ENCODE results near the gene HRK. TPM values are rescaled to one million over a fixed set of nuclear protein-coding genes. Genes with fewer than 3 reads are reported as not detected.
A peak's percentile ranks its signal among the peaks of the same experiment; 100 is the strongest.

The HRK gene
- total and polyA plus RNA-seq, 2 of the 8 experiments (the other 6 are each of a cell fraction or from before 2014, with no cell fraction given): 1.6 to 2.7 TPM

GRCh38 chr12:116918464-116918863 lies 37.2 kb upstream of the HRK start:
- no peak for DNase-seq (ENCODE audit: low read depth in 1 of 2, low spot score in 2 of 2)
- ChIA-PET CTCF (ENCODE audit: partially characterized antibody) (interaction anchor here (1.4 kb wide), 1 partner anchor 35 kb away, joined by 4 read pairs; no protein-coding TSS in a partner anchor), POLR2A (ENCODE audit: partially characterized antibody) (no interaction called here)
- H4K8ac ChIP-seq (ENCODE audit: extremely low read depth, insufficient read depth, low read length): no peak overlapping the region
- H2BK20ac ChIP-seq (ENCODE audit: low read length): no peak overlapping the region
- H3K9ac ChIP-seq (replicated peaks in 1 of 4; ENCODE audit: extremely low read depth in 1 of 4, low read depth in 3 of 4, low read length in 3 of 4): no peak overlapping the region
- no peak overlapping the region for H3K56ac ChIP-seq (replicated peaks; ENCODE audit: insufficient read length, low read depth, low read length)
- H3K23ac ChIP-seq (ENCODE audit: insufficient read length): no peak overlapping the region
- H3K4ac ChIP-seq (replicated peaks; ENCODE audit: insufficient read length, low read depth, low read length): no peak overlapping the region
- H4K91ac ChIP-seq (replicated peaks; ENCODE audit: insufficient read length, low read length): no peak overlapping the region
- H3K4me3 ChIP-seq (ENCODE audit: extremely low read depth in 1 of 4, insufficient read depth in 2 of 4, low read depth in 3 of 4, low read length in 4 of 4): no peak overlapping the region
- peaks cover 3% of the 10 kb centered on the region; the same call in 1 of the 2 replicates for H3K79me1 ChIP-seq (ENCODE audit: low read depth, low read length)
- H3K23me2 ChIP-seq (ENCODE audit: low read depth, low read length): no peaks in the 10 kb centered on the region
- no peak overlapping the region for H2BK12ac ChIP-seq (ENCODE audit: low read depth, low read length)
- H3K4me1 ChIP-seq (replicated peaks in 1 of 4; ENCODE audit: control insufficient read depth in 3 of 4, insufficient read depth in 4 of 4, low read length in 3 of 4): no peaks in the 10 kb centered on the region
- no peak overlapping the region for H3K4me2 ChIP-seq (ENCODE audit: insufficient read depth in 1 of 2, low read depth in 2 of 2, low read length in 2 of 2)
- peaks cover 0 to 17% of the 10 kb centered on the region in 2 experiments; a peak in 2 of 4 replicates for H3K79me2 ChIP-seq (ENCODE audit: control insufficient read depth in 1 of 2, insufficient read depth in 2 of 2, low read length in 2 of 2)
- H3K36me3 ChIP-seq (ENCODE audit: control insufficient read depth in 2 of 4, insufficient read depth in 4 of 4, low read length in 3 of 4): peaks cover 0 to 4% (median 1%) of the 10 kb centered on the region in 4 experiments; a peak in 2 of 8 replicates
- FAIRE-seq: no peak
- H3K27me3 ChIP-seq (replicated peaks in 1 of 4; ENCODE audit: control insufficient read depth in 3 of 4, extremely low read depth in 1 of 4, insufficient read depth in 3 of 4, low read length in 3 of 4): no peaks in the 10 kb centered on the region
- 98% methylated on average over 2 of the region's 2 CpGs; no CpG with 5 or more reads in 1 of the 2 experiments for WGBS, 2 experiments (ENCODE audit: extremely low coverage in 1 of 2, insufficient coverage in 1 of 2, insufficient read length in 1 of 2, insufficient replicate concordance in 2 of 2, low coverage in 1 of 2, low lambda C conversion rate in 2 of 2, missing lambda C conversion rate in 1 of 2)
- H4K20me1 ChIP-seq (replicated peaks in 1 of 2; ENCODE audit: control insufficient read depth in 1 of 2, insufficient read depth in 2 of 2, low read length in 2 of 2): peaks cover 0 to 2% of the 10 kb centered on the region in 2 experiments
- TF ChIP-seq USF2 (IDR thresholded peaks at IDR 0.05; ENCODE audit: low read length) (peak; percentile 41), RNF2 (IDR thresholded peaks at IDR 0.05; ENCODE audit: borderline replicate concordance, low read depth, low read length, missing control alignments, poor library complexity, severe bottlenecking) (no peak), RFX5 (IDR thresholded peaks at IDR 0.05; ENCODE audit: borderline replicate concordance, low read depth, low read length) (peak; percentile 28; the same call in 1 of the 2 replicates)
- no peak overlapping the region for H2AFZ ChIP-seq (ENCODE audit: low read length)
- no peak overlapping the region for H2AK5ac ChIP-seq (ENCODE audit: low read depth, low read length)
- H2BK15ac ChIP-seq (ENCODE audit: low read length): no peak overlapping the region
- no peak overlapping the region for H3K27ac ChIP-seq (ENCODE audit: low read depth, low read length)
- H4K5ac ChIP-seq (ENCODE audit: insufficient read length, low read depth, low read length): no peak overlapping the region
- H3K9me3 ChIP-seq (ENCODE audit: insufficient read depth in 2 of 2, low read depth in 1 of 2, low read length in 1 of 2): no peaks in the 10 kb centered on the region
- H3K18ac ChIP-seq (ENCODE audit: extremely low read depth, low read length): no peak overlapping the region
- no peak overlapping the region for H3K14ac ChIP-seq (ENCODE audit: insufficient read length)
- H2BK120ac ChIP-seq (replicated peaks; ENCODE audit: low read depth, low read length): no peak overlapping the region
- no peak overlapping the region for H2BK5ac ChIP-seq (ENCODE audit: low read depth, low read length)
